ENCODE measurements around the gene INPP4B. TPM values are rescaled to one million over a fixed set of nuclear protein-coding genes. Genes with fewer than 3 reads are reported as not detected.

Gene INPP4B
- total RNA-seq, 1 experiment from 2014 or later = 14.3 TPM

DNA sequence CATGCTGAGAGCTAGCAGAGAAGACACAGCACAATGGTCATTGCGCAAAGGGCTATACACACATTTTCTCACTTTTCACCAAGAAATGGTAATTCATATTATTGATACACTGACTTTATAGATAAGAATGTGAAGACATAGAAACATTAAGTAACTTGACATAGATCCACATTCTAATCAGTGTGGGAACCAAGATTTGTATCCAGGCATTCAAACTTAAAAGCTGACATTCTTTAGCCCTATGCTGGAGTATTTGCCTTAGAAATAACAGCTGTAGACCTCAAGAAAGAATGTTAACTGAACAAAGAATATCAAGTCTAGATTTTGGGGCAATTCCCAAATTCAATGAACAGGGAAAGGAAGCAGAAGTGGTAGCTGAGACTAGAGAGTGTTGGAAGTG lies 824.9 kb downstream of the INPP4B start:
- no peaks in the 10 kb centered on the region for H3K79me2 ChIP-seq (ENCODE audit: insufficient read depth, low read length)
- no peak overlapping the region for H3K4me2 ChIP-seq (ENCODE audit: low read length)
- no peak overlapping the region for H3K4me3 ChIP-seq (replicated peaks in 1 of 2; ENCODE audit: low read depth in 1 of 2, low read length in 2 of 2)
- H3K9ac ChIP-seq (ENCODE audit: low read length) = no peak overlapping the region
- no peaks in the 10 kb centered on the region for H3K36me3 ChIP-seq (ENCODE audit: control insufficient read depth in 1 of 2, insufficient read depth in 2 of 2, low read length in 2 of 2)
- H4K20me1 ChIP-seq (ENCODE audit: insufficient read depth) = no peaks in the 10 kb centered on the region
- no peaks in the 10 kb centered on the region for H3K9me3 ChIP-seq (ENCODE audit: control insufficient read depth in 1 of 2, insufficient read depth in 1 of 2, low read depth in 1 of 2, low read length in 2 of 2)
- H3K27me3 ChIP-seq (ENCODE audit: insufficient read depth, low read length) = no peaks in the 10 kb centered on the region
- ChIA-PET RAD21 (ENCODE audit: low non-redundant PET in 1 of 2, low total read pairs in 2 of 2, uncharacterized antibody in 2 of 2, unreplicated experiment in 2 of 2) (no interaction called here), CTCF (no interaction called here), POLR2A (no interaction called here)
- BruUV-seq (replicated peaks) = no TSS peak
- no peak for TF ChIP-seq SRF (IDR thresholded peaks at IDR 0.05; ENCODE audit: low read depth)
- no peak for TF ChIP-seq POLR2A (IDR thresholded peaks at IDR 0.05; ENCODE audit: borderline replicate concordance, extremely low read depth, insufficient read depth, insufficient read length)
- no peak for TF ChIP-seq CBX3 (IDR thresholded peaks at IDR 0.05; ENCODE audit: low read depth)
- no peak for TF ChIP-seq EGR1 (IDR thresholded peaks at IDR 0.05; ENCODE audit: low read depth)
- TF ChIP-seq SIN3A (IDR thresholded peaks at IDR 0.05; ENCODE audit: low read depth) = no peak
- no peak for TF ChIP-seq RAD21 (IDR thresholded peaks at IDR 0.05; ENCODE audit: low read depth)
- TF ChIP-seq, protein P1, sequence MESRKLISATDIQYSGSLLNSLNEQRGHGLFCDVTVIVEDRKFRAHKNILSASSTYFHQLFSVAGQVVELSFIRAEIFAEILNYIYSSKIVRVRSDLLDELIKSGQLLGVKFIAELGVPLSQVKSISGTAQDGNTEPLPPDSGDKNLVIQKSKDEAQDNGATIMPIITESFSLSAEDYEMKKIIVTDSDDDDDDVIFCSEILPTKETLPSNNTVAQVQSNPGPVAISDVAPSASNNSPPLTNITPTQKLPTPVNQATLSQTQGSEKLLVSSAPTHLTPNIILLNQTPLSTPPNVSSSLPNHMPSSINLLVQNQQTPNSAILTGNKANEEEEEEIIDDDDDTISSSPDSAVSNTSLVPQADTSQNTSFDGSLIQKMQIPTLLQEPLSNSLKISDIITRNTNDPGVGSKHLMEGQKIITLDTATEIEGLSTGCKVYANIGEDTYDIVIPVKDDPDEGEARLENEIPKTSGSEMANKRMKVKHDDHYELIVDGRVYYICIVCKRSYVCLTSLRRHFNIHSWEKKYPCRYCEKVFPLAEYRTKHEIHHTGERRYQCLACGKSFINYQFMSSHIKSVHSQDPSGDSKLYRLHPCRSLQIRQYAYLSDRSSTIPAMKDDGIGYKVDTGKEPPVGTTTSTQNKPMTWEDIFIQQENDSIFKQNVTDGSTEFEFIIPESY (IDR thresholded peaks at IDR 0.05; ENCODE audit: extremely low read depth, insufficient replicate concordance, low read length) = no peak
- TF ChIP-seq TCF7L2 (IDR thresholded peaks at IDR 0.05; ENCODE audit: borderline replicate concordance, extremely low read depth, insufficient read depth, insufficient read length) = no peak
- no peak for TF ChIP-seq POLR2AphosphoS5 (IDR thresholded peaks at IDR 0.05; ENCODE audit: low read depth, low read length)
- no peak for TF ChIP-seq ZFX (IDR thresholded peaks at IDR 0.05)
- TF ChIP-seq, protein P2, sequence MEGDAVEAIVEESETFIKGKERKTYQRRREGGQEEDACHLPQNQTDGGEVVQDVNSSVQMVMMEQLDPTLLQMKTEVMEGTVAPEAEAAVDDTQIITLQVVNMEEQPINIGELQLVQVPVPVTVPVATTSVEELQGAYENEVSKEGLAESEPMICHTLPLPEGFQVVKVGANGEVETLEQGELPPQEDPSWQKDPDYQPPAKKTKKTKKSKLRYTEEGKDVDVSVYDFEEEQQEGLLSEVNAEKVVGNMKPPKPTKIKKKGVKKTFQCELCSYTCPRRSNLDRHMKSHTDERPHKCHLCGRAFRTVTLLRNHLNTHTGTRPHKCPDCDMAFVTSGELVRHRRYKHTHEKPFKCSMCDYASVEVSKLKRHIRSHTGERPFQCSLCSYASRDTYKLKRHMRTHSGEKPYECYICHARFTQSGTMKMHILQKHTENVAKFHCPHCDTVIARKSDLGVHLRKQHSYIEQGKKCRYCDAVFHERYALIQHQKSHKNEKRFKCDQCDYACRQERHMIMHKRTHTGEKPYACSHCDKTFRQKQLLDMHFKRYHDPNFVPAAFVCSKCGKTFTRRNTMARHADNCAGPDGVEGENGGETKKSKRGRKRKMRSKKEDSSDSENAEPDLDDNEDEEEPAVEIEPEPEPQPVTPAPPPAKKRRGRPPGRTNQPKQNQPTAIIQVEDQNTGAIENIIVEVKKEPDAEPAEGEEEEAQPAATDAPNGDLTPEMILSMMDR (IDR thresholded peaks at IDR 0.05 in 2 of 3, conservative IDR thresholded peaks at IDR 0.05 in 1 of 3; ENCODE audit: borderline replicate concordance in 1 of 3, insufficient read depth in 1 of 3, low read depth in 2 of 3, low read length in 2 of 3) = no peak
- no peak for TF ChIP-seq FOSL1 (IDR thresholded peaks at IDR 0.05; ENCODE audit: low read depth)
- no peak for TF ChIP-seq EZH2 (IDR thresholded peaks at IDR 0.05)
- no peak for TF ChIP-seq SP1 (IDR thresholded peaks at IDR 0.05; ENCODE audit: low read depth)
- TF ChIP-seq ZNF274 (IDR thresholded peaks at IDR 0.05; ENCODE audit: low read depth, low read length) = no peak
- no peak for TF ChIP-seq EZH2phosphoT487 (IDR thresholded peaks at IDR 0.05; ENCODE audit: borderline replicate concordance)
- TF ChIP-seq JUND (IDR thresholded peaks at IDR 0.05) = no peak
- no peaks in the 10 kb centered on the region for H3K4me1 ChIP-seq (ENCODE audit: control insufficient read depth in 1 of 2, insufficient read depth in 2 of 2, low read length in 2 of 2)
- H2AFZ ChIP-seq (ENCODE audit: low read depth, low read length, poor library complexity, severe bottlenecking) = no peak overlapping the region
- ATAC-seq = no peak
- no peak for DNase-seq (ENCODE audit: low read depth, low spot score)
- H3K9me2 ChIP-seq (ENCODE audit: insufficient read depth) = no peaks in the 10 kb centered on the region
- no peak overlapping the region for H3K27ac ChIP-seq (ENCODE audit: low read depth, low read length)
- intact Hi-C loops (cut with micrococcal nuclease) = no loop called here
